Adrenal gland (tissue), 12 donors: ENCODE data around the gene KIRREL1. TPM values are rescaled to one million over a fixed set of nuclear protein-coding genes. Genes with fewer than 3 reads are reported as not detected.
A peak's percentile ranks its signal among the peaks of the same experiment; 100 is the strongest.

Experiments used
- DNase-seq, 7 donors: peaks; one replicate each; pipeline ENCODE4 v3.0.0-alpha.2; 2019 to 2020
- H3K27ac ChIP-seq, 5 donors: fragments of 200-600 bp; sonication (generic) in 4 of 5; 1 replicate in 3 of 5; 2 replicates in 2 of 5; pipeline versions ENCODE4 v1.5.1 to v1.8.0; 2016 to 2020; ENCODE audit warnings: mild to moderate bottlenecking in 1 of 5
- H3K27me3 ChIP-seq: fragments of 200-600 bp; 2 replicates; pipeline ENCODE4 v1.8.0; 2021
- H3K36me3 ChIP-seq, 2 donors: fragments of 200-600 bp; replicated peaks in 1 of 2; 1 replicate in 1 of 2; 2 replicates in 1 of 2; pipeline versions ENCODE4 v1.5.1 to v1.8.0; 2018 to 2022
- H3K4me1 ChIP-seq, 2 donors: fragments of 200-600 bp; replicated peaks in 1 of 2; 1 replicate in 1 of 2; 2 replicates in 1 of 2; pipeline versions ENCODE4 v1.5.1 to v1.8.0; 2018 to 2021
- H3K4me3 ChIP-seq, 4 donors: fragments of 200-600 bp; sonication (generic) in 3 of 4; one replicate each; pipeline ENCODE4 v1.5.1; 2016 to 2018
- H3K9me3 ChIP-seq, 3 donors: fragments of 200-600 bp; sonication (generic) in 1 of 3; replicated peaks in 1 of 3; 1 replicate in 2 of 3; 2 replicates in 1 of 3; pipeline versions ENCODE4 v1.5.1 to v1.8.0; 2016 to 2021
- POLR2A ChIP-seq, 2 donors: fragments of 450-650 bp; IDR thresholded peaks; one replicate each; pipeline ENCODE4 v1.6.1; 2017; ENCODE audit warnings: antibody characterized with exemption in 2 of 2, mild to moderate bottlenecking in 2 of 2, moderate library complexity in 1 of 2
- WGBS, 4 donors: extraction: QIAGEN DNeasy Blood & Tissue Kit in 2 of 4; methylation state at CpG; one replicate each; pipeline versions ENCODE4 v1.1.5 to v1.1.7; 2013 to 2017; 5-methylcytosine and 5-hydroxymethylcytosine counted together
- intact Hi-C, 2 donors: fragments of 100-400 bp; cut with DNase I; formaldehyde crosslinking; loops; one replicate each; pipeline versions ENCODE4 v1.14.1 to v1.15.0; 2022 to 2023
- polyA plus RNA-seq, 3 donors: library from polyadenylated mRNA; stranded (reverse); fragments of 200-250 nt in 2 of 3; fragments of 350-450 nt in 1 of 3; fragmentation: Illumina TruSeq in 1 of 3; extraction: RNeasy Lipid Tissue Mini Kit (QIAGEN cat#74804) in 1 of 3; gene quantifications; one replicate each; pipeline ENCODE4 v1.2.3, GENCODE V29; 2013 to 2014
- total RNA-seq, 9 donors: library from RNA; depleted of rRNA in 4 of 9; stranded (reverse); fragments of >200 nt in 4 of 9; fragments of 120-200 nt in 1 of 9; fragmentation: NEBNext Ultra II Directional in 1 of 9; extraction: Animal tissue kit (Norgen Biotek cat#: 25700) in 1 of 9; gene quantifications; one replicate each; pipeline versions ENCODE4 v1.1.0 to v1.2.4, GENCODE V29; 2013 to 2023
- TF ChIP-seq, protein P1 (sequence below), 6 experiments: fragments of 450-650 bp in 4 of 6; fragments of 200-600 bp in 2 of 6; sonication (generic) in 1 of 6; IDR thresholded peaks; 1 replicate in 5 of 6; 2 replicates in 1 of 6; pipeline versions ENCODE4 v1.5.1 to v1.8.0; 2016 to 2021; ENCODE audit warnings: antibody characterized with exemption in 6 of 6, mild to moderate bottlenecking in 2 of 6, moderate library complexity in 1 of 6
- donor health status: healthy with polysubstance abuse.
- donor health status: Bipolar disorder and iron deficiency.
- donor health status: DM: yes; HTN: yes; CAD: no.
- donor health status: DM: no; HTN: no; CAD: no.
- donor health status: DM: no; HTN: no; CAD: no.
- donor health status: DM: yes; HTN: yes; CAD: no.

The KIRREL1 gene
- total and polyA plus RNA-seq, 12 donors, result 10.1 to 57.2 (median 39.8) TPM

DNA sequence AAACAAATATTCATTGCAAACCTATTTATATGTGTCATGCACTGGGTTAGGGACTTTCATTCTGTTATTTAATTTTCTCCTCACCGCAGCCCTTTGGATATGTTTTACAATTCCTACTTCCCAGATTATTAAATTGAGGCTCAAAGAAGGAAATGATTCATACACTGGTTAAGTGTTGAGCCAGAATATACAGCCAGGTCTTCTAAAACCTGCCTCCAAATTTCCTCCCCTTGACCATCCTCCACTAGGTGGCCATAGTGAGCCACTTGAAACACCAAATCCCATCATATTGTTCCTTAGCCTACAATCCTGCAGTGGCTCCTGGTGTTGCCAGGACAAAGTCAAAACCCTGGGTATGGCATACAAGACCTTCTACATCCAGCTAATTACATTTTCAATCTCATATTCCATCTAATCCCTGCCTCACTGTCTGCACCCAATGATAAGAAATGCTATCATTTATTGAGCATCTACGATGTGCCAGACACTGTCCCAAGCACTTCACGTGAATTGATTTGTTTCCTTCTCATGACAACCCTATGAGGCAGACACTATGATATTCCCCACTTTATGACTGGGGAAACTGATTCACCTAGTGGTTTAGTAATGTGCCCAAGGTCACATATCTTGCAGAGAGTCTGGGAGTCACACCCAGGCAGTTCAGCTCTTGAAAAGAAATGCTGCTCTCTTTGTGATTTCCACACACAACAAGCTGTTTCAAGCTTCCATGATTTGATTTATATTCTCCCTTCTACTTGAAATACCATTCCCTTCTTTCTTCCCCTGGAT lies 23.6 kb upstream of the KIRREL1 start:
- WGBS, 4 donors, result 57 to 68% (median 62%) methylated on average over 3 of the region's 3 CpGs
- H3K27ac ChIP-seq, result no peak overlapping the region
- peak; percentile 39 to 73 (median 50) for DNase-seq
- H3K4me1 ChIP-seq, result peaks cover 0 to 14% of the 10 kb centered on the region in 2 donors
- TF ChIP-seq POLR2A (IDR thresholded peaks at IDR 0.05), result no peak
- TF ChIP-seq, protein P1, sequence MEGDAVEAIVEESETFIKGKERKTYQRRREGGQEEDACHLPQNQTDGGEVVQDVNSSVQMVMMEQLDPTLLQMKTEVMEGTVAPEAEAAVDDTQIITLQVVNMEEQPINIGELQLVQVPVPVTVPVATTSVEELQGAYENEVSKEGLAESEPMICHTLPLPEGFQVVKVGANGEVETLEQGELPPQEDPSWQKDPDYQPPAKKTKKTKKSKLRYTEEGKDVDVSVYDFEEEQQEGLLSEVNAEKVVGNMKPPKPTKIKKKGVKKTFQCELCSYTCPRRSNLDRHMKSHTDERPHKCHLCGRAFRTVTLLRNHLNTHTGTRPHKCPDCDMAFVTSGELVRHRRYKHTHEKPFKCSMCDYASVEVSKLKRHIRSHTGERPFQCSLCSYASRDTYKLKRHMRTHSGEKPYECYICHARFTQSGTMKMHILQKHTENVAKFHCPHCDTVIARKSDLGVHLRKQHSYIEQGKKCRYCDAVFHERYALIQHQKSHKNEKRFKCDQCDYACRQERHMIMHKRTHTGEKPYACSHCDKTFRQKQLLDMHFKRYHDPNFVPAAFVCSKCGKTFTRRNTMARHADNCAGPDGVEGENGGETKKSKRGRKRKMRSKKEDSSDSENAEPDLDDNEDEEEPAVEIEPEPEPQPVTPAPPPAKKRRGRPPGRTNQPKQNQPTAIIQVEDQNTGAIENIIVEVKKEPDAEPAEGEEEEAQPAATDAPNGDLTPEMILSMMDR (IDR thresholded peaks at IDR 0.05), result peak; percentile 60 to 74 (median 69)
- no peaks in the 10 kb centered on the region for H3K9me3 ChIP-seq
- no peaks in the 10 kb centered on the region for H3K27me3 ChIP-seq
- no peak overlapping the region for H3K4me3 ChIP-seq
- intact Hi-C loops, result loop anchor here (5.0 to 10.0 kb wide), 3 partner anchors 125 to 157 kb away; a partner anchor contains a TSS
- H3K36me3 ChIP-seq, result no peaks in the 10 kb centered on the region

DNA sequence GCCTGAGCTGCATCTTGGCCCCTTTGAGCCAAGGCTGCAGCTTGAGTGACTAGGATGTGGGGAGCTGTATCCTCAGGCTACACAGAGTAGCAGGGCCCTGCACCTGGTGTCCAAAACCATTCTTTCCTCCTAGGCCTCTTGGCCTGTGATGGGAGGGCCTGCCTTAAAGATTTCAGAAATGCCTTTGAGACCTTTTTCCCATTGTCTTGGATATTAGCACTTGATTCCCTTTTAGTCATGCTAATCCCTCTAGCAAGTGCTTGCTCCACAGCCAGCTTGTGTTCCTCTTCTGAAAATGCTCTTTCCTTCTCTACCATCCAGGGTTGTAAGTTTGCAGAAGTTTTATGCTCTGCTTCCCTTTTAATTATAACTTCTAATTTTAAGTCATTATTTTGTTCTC lies 21.7 kb upstream of the KIRREL1 start:
- Histone ChIP-seq H3K27me3 (no peaks in the 10 kb centered on the region), H3K4me1 (peaks cover 0 to 14% of the 10 kb centered on the region in 2 donors), H3K36me3 (no peaks in the 10 kb centered on the region), H3K4me3 (no peak overlapping the region), H3K9me3 (no peaks in the 10 kb centered on the region), H3K27ac (no peak overlapping the region)
- no peak for TF ChIP-seq POLR2A (IDR thresholded peaks at IDR 0.05)
- TF ChIP-seq, protein P1 (IDR thresholded peaks at IDR 0.05), result no peak
- intact Hi-C loops, result no loop called here
- no peak for DNase-seq

DNA sequence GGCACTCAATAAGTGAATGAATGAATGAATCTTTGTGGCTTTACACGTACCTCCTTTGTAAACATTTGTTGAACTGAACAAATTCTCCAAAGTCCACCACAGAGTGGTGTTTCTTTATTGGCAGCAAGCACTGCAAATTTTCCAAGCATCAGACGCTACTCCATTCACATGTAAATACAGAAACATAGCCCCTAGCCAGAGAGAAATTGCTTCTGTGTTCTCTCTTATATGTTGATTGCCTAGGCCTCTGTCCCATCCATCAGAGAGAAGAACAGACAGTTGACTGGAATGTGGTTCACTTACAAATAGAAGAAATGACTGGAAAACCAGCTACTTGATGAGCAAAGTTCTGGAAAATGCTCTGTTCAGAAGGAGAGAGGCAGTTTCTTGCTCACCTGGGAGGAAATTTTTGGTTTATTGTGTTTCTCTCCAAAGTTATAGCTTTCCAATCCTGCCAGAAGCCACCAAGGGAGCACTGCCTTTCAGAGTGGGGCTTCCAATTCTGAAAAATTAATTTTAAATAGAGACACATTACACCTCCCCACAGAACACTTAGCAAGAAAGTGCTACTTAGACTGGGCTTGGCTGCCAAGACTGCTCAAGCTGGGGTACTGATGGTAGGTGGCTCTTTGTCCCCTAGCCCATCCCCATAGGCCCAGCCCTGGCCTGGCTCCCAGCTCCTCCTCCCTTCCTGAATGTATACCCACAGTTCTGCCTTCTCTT lies 18.1 kb upstream of the KIRREL1 start:
- Histone ChIP-seq H3K27ac (no peak overlapping the region), H3K4me1 (no peaks in the 10 kb centered on the region), H3K9me3 (no peaks in the 10 kb centered on the region), H3K27me3 (peaks cover 4% of the 10 kb centered on the region), H3K36me3 (no peaks in the 10 kb centered on the region), H3K4me3 (no peak overlapping the region)
- intact Hi-C loops, result no loop called here
- TF ChIP-seq POLR2A (IDR thresholded peaks at IDR 0.05), result no peak
- TF ChIP-seq, protein P1 (IDR thresholded peaks at IDR 0.05), result no peak
- no peak for DNase-seq
- WGBS, 4 donors, result 77 to 86% (median 80%) methylated on average over 2 of the region's 2 CpGs

DNA sequence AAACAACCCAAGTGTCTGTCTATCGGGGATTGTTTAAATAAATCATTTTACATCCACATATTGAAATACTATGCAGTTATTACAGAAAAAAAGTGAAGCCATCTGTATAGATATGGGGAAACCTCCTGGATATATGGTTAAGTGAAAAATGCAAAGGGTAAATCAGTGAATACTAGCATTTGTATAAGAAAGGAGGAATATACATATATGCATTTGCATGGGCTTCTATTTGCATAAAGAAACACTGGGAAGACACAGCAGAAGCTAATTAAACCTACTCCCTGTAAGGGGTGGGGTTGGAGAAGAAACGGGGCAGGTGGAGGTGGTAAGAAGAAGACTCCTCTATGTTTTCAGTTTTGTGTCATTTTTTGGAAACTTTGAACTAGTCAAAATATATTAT lies 16.6 kb upstream of the KIRREL1 start:
- no peak overlapping the region for H3K27ac ChIP-seq
- intact Hi-C loops, result no loop called here
- 84 to 91% (median 90%) methylated on average over 2 of the region's 2 CpGs for WGBS, 4 donors
- peaks cover 4% of the 10 kb centered on the region for H3K27me3 ChIP-seq
- no peak overlapping the region for H3K4me3 ChIP-seq
- H3K36me3 ChIP-seq, result no peaks in the 10 kb centered on the region
- DNase-seq, result no peak
- no peak for TF ChIP-seq POLR2A (IDR thresholded peaks at IDR 0.05)
- TF ChIP-seq, protein P1 (IDR thresholded peaks at IDR 0.05), result no peak
- H3K9me3 ChIP-seq, result no peaks in the 10 kb centered on the region
- no peaks in the 10 kb centered on the region for H3K4me1 ChIP-seq
